Choroid plexus epithelial cell (primary cell): ENCODE data around the gene KCNIP2.
"Not testable (repeated sequence)": the region's sequence is repeated elsewhere in the genome, so short reads cannot be mapped to it uniquely, and the experiment has no call there.

ENCODE experiments used
- DNase-seq: peaks from one replicate; pipeline ENCODE4 v3.0.0-alpha.2; 2010; ENCODE audit warnings: low read depth
- H3K4me3 ChIP-seq: 2 replicates; pipeline ENCODE4 v1.5.1; 2011; ENCODE audit warnings: low read depth, mild to moderate bottlenecking, control low read depth, low read length, moderate library complexity
- CTCF ChIP-seq: conservative IDR thresholded peaks from 2 replicates; pipeline ENCODE4 v1.5.1; 2011; ENCODE audit warnings: low read depth, mild to moderate bottlenecking, control low read depth, inconsistent platforms, low read length, moderate library complexity

Gene KCNIP2

DNA sequence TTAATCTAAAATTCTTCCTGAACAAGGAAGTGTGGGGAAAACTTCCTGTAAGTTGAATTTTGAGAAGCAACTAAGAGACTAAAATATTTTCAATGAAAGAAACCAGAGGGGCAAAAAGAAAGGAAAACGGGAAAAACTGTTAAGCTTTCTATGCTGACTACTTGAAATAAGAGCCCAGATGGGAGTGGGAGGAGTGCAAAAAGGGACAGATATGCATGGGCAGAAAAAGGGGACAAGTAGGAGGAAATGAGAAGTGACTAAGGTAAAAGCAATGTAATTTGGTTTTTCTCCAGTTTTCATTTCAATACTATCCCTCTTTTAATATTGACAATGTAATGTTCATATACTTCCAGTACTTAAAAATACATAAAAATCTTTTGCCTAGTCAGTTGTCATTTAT lies 36.4 kb downstream of the KCNIP2 start:
- no peak for DNase-seq
- TF ChIP-seq CTCF: no peak
- no peak overlapping the region for H3K4me3 ChIP-seq

DNA sequence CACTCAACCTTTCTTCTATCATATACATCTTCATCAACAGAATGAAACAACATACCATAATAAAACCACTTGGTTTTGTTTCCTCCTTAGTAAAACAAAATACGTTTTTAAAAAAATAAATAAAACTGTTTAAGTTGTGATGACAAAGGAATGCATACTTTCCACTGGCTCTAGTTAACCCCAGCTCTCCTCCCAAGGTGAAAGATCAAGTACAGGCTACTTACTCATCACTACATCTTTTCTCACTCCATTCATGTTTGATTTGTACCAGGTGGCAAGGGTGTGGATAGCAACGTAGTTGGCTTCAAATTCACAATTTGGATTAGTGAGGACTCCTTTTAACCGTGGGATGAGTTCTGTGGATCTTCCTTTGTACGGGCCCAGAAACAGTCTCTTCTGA lies 40.1 kb downstream of the KCNIP2 start:
- no peak for TF ChIP-seq CTCF
- no peak overlapping the region for H3K4me3 ChIP-seq
- DNase-seq: no peak

DNA sequence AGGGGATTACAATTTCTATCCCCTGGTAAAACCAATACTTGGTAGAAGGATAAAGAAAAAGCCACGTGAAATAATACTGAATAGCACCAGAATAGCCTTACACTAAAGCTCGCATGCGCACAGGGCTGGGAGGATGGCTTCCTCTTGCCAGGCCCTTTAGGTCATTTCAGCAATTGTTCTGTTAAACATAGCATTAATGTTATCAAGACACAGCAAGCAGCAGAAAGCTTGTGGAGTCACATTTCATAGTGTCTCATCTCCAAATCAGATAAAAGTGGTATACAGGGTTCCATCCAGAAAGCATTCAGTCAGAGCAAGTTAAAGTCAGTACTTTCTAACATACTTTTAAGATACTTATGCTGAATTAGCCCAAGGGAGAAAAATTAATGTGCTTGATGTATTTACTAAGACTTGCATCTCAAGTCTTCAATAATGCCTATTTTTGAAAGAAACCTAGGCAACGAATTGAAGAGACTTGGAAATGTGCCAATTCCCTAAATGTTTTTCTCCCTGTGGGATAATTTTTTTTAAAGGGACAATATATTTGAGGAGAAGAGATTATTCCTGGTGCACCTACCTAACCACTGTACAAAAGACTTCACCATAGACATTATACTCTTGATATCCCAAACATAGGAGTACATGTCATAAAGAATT lies 46.1 kb downstream of the KCNIP2 start:
- no peak for DNase-seq
- no peak overlapping the region for H3K4me3 ChIP-seq
- no peak for TF ChIP-seq CTCF

DNA sequence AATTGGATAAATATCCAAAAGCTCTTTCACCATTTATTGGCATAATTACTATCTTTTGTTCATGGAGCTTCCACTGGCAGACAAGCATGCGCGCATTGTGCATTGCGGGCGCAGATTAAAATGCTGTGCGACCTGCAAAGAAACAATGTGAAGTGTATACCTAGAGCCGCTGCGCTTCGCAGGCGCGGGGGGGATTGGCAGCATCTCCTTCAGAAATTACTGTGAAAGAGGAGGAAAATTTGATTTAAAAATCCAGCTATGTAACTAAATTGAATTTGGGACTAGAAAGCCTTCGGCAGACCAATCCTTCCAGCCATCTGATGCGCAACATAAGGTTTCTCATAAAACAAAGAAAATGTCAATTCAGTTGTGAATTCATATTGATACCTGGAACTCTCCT lies 50.1 kb downstream of the KCNIP2 start:
- H3K4me3 ChIP-seq: no peak overlapping the region
- no peak for TF ChIP-seq CTCF
- no peak for DNase-seq

- no peak for TF ChIP-seq CTCF
- no peak overlapping the region for H3K4me3 ChIP-seq
- DNase-seq: no peak
Observed at GRCh38 chr10:101789686-101790085, 53.9 kb downstream of the KCNIP2 start.

DNA sequence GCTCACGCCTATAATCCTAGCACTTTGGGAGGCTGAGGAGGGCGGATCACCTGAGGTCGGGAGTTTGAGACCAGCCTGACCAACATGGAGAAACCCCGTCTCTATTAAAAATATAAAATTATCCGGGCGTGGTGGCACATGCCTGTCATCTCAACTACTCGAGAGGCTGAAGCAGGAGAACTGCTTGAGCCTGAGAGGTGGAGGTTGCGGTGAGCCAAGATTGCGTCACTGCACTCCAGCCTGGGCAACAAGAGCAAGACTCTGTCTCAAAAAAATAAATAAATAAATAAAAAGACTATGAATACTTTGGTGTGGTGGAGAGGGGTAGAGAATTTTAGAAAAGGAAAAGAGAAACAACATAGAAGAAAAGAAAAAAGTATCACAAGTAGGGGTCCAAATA lies 54.4 kb downstream of the KCNIP2 start:
- DNase-seq, H3K4me3 ChIP-seq: not testable (repeated sequence)

DNA sequence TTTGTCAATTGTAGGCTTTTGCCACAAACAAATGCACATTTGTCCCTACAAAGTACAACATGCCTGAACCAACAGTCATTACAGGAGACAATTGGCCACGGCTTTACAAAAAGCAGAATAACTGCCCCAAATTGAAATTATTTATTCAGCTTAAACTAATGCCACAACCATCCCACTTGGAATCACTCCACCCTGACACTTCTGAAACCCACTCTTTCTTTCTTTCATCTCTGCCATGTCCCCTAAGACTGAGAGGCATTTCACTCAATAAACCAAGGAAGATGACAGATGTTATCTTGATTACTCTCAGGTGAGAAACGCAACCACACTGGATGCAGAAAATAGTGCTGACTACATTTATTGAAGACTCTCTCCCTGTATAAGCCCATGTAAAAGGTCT lies 57.8 kb downstream of the KCNIP2 start:
- no peak for TF ChIP-seq CTCF
- no peak overlapping the region for H3K4me3 ChIP-seq
- no peak for DNase-seq
